ENCODE measurements around the gene SMPDL3B.
A peak's percentile ranks its signal among the peaks of the same experiment; 100 is the strongest.

Gene SMPDL3B

DNA sequence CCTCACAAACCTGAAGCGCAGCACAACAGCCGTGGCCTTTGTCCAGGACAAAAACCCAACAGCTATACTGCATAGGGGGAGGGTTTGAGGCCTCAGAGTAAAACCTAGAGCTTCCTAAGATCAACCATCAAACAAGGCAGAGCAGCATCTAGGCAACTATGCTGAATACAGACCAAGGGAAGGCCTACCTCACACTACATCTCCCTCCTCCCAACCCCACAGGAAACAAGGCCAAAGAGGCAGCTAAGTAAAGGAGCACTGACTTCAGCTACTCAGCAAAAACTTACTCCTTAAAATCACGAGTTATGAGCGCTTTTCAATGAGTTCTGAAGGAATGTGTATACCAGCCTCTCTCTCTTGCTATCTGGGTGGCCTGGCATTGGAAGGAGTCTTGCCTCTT, 37.3 kb downstream of the SMPDL3B start:
- TF ChIP-seq CTCF (conservative IDR thresholded peaks at IDR 0.05), result no peak
- peak overlapping the region; percentile 46 for H3K27ac ChIP-seq

DNA sequence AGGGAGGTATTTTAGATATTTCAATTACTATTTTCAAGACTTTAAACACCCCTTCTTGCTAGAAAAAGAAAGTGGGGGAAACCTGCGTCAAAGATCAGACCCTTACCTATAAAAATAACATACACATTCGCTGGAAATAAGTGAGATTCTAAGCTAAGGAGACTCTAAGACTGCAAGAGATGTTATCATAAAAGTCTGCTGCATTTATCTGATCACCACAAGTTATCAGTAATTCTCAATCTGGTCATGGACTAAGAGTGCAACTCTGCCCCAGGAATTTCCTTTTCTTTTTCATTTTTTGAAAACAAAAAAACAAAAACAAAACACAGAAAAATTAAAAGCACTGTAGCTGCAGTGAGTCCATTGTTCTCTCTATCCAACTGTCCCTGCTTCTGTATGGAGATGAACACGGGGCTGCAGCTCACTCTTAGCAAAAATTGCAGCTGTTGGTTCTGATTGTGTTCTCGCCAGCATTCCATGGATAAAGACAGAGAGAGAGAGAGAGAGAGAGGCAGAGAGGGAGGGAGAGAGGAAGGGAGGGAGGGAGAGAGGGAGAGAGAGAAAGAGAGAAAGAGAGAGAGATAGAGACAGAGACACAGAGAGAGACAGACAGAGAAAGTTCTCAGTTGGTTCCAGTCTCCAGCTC, 39.1 kb downstream of the SMPDL3B start:
- 0 out of 2 replicates have a peak overlapping the region, but pooled peaks have one; percentile 8 for H3K27ac ChIP-seq
- TF ChIP-seq CTCF (conservative IDR thresholded peaks at IDR 0.05), result no peak

DNA sequence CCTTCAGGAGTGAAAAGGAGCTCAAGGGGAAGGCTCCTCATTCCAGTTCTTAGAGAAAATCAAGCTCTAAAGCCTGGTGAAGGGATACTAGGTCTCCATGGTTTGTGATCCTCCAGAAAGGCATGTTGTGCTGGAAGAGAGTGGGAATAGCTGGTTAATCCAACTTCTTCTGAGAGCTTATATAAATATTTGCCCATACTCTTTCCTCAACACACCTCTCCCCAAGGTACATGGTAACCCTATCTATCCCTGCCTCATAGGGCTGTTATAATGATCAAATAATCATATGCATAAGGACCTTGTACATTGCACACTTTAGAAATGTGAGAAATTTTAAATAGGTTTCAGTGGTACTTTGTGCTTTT, 39.6 kb downstream of the SMPDL3B start:
- no peak for TF ChIP-seq CTCF (conservative IDR thresholded peaks at IDR 0.05)
- 0 out of 2 replicates have a peak overlapping the region, but pooled peaks have one; percentile 8 for H3K27ac ChIP-seq

DNA sequence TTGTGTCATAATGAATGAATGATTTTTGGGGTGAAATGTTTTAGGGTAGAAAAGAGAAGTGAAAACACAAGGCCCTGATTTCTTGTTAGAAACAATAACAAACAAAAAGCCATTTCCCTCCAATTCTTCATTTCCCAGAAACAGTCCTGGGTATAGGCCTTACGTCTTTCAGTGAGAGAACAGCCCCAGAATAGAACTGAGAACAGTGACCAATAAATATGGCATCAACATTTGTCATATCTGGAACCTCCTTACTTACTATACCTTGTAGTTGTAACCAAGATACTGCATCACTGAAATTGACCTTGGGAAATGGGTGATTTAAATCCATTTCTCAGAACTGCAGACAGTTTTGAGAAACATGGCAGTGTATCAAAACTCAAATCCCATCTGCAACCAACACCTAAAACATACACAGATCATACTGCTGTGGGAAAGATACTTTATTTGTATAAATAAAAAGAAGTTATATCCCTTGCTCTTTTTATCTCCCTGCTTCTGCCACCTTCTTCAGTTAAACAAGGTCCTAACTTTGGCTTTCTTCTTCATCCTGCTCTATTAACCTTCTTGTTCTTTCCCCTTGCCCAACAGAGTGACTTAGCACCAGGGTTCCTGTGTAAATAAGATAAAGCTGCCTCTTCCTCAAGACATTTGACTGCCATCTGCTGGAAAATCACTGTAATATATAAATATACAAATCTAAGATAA, 44.5 kb downstream of the SMPDL3B start:
- H3K27ac ChIP-seq, result no peak overlapping the region
- peak; percentile 81 for TF ChIP-seq CTCF (conservative IDR thresholded peaks at IDR 0.05)

GRCh38 chr1:27979859-27980201, 45.0 kb downstream of the SMPDL3B start:
- TF ChIP-seq CTCF (conservative IDR thresholded peaks at IDR 0.05), result peak; percentile 29
- H3K27ac ChIP-seq, result peak overlapping the region; percentile 5; the same call in 1 of the 2 replicates

DNA sequence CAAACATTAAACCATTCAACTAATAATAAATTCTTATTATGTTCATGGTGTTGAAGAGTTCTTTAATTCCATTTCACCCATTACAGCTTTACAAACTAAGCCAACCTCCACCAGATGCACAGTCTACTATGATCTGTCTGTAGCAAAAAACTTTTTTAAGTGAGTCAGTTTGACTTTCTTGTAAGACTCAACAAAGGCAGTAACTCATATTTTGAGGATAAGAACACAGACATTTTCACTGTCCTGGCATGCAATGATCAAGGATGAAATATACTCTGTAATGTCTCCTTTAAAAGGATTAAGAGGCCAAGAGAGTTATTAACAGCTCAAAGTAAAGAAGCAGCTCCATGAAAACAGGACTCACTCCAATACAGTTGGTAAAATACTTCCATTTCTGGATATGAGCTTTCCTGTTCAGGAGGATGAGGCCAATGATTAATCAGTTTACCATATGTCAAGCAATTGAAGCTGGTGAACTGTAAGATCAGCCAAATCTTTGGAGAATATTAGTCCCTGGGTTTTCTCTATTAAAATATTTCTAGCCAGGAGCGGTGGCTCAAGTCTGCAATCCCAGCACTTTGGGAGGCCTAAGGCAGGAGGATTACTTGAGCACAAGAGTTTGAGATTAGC, 45.5 kb downstream of the SMPDL3B start:
- peak overlapping the region; percentile 5; the same call in 1 of the 2 replicates for H3K27ac ChIP-seq
- no peak for TF ChIP-seq CTCF (conservative IDR thresholded peaks at IDR 0.05)

DNA sequence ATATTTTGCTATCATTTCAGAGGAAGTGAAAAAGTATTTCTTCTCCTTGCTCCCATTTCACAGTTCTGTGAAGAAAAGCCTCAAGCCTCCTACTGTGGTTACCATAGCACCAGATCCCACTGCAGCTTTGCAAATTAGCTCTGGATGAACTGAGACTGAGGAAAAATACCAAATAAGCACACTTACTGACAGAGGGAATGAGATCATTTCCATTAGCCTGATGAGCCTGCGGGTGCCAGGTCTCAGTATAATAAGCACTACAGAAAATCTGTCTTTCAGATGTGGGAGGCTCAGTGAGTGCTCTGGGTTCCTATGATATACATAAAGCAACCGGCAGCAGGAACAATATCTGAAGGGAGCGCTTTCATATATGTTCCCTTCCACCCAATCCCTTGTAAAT, 46.3 kb downstream of the SMPDL3B start:
- 0 out of 2 replicates have a peak overlapping the region, but pooled peaks have one; percentile 10 for H3K27ac ChIP-seq
- TF ChIP-seq CTCF (conservative IDR thresholded peaks at IDR 0.05), result no peak

Measured in VCaP (cell line).